ENCODE results near the gene RMDN3. TPM values are rescaled to one million over a fixed set of nuclear protein-coding genes. Genes with fewer than 3 reads are reported as not detected.
A peak's percentile ranks its signal among the peaks of the same experiment; 100 is the strongest.

Gene RMDN3
- total RNA-seq, 1 experiment from 2014 or later: 15.7 TPM

DNA sequence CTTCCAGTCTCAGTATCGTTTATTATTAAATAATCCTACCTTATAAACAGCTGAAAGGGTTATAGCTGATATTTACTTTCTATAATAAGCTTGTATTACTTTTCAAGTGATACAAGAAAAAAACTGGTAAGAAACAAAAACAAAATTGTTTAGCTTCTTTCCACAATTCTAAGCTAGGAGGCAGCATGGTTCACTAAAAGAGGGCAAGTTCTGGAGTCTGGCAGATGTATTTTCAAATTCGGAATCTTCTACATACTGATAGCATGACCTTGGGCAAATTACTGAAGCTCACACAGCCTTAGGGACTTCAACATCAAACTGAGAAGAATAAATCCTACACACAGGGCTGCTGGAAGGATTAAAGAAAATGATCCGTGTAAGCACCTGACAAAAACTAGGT, 30.1 kb upstream of the RMDN3 start:
- Histone ChIP-seq H3K27ac (peak overlapping the region; percentile 98), H3F3A (ENCODE audit: insufficient read depth, low read depth) (peaks cover 54% of the 10 kb centered on the region), H3K4me1 (replicated peaks; ENCODE audit: insufficient read depth) (peaks cover 56% of the 10 kb centered on the region), H3K4me3 (peak overlapping the region; percentile 45; the same call in 1 of the 2 replicates), H3K4me2 (peak overlapping the region; percentile 74), H4K20me1 (ENCODE audit: insufficient read depth) (no peaks in the 10 kb centered on the region), H3K9me2 (ENCODE audit: insufficient read depth) (no peaks in the 10 kb centered on the region), H3K36me3 (ENCODE audit: low read depth) (no peaks in the 10 kb centered on the region), H3K79me2 (ENCODE audit: low read depth) (peaks cover 44% of the 10 kb centered on the region), H3K27me3 (ENCODE audit: insufficient read depth, low read depth) (no peaks in the 10 kb centered on the region), H3K9me3 (ENCODE audit: insufficient read depth, low read depth) (no peaks in the 10 kb centered on the region), H2AFZ (no peak overlapping the region)
- DNase-seq: peak in 1 of 2 experiments; percentile 41
- ChIA-PET CTCF (interaction anchor here (0.5 to 1.8 kb wide), 8 partner anchors 19 to 453 kb away, joined by 3 to 7 read pairs (median 4); partner anchors contain the start of gene VPS18), POLR2A (ENCODE audit: unreplicated experiment) (interaction anchor here (0.7 to 0.8 kb wide), 3 partner anchors 21 to 110 kb away, joined by 3 to 4 read pairs (median 3); no protein-coding TSS in a partner anchor)
- intact Hi-C loops (cut with micrococcal nuclease; ENCODE audit: unreplicated experiment): no loop called here
- no TSS peak for BruUV-seq (replicated peaks)
- TF ChIP-seq, protein P1, sequence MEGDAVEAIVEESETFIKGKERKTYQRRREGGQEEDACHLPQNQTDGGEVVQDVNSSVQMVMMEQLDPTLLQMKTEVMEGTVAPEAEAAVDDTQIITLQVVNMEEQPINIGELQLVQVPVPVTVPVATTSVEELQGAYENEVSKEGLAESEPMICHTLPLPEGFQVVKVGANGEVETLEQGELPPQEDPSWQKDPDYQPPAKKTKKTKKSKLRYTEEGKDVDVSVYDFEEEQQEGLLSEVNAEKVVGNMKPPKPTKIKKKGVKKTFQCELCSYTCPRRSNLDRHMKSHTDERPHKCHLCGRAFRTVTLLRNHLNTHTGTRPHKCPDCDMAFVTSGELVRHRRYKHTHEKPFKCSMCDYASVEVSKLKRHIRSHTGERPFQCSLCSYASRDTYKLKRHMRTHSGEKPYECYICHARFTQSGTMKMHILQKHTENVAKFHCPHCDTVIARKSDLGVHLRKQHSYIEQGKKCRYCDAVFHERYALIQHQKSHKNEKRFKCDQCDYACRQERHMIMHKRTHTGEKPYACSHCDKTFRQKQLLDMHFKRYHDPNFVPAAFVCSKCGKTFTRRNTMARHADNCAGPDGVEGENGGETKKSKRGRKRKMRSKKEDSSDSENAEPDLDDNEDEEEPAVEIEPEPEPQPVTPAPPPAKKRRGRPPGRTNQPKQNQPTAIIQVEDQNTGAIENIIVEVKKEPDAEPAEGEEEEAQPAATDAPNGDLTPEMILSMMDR (conservative IDR thresholded peaks at IDR 0.05): peak; percentile 49
- TF ChIP-seq EZH2 (IDR thresholded peaks at IDR 0.05; ENCODE audit: low read depth): no peak

DNA sequence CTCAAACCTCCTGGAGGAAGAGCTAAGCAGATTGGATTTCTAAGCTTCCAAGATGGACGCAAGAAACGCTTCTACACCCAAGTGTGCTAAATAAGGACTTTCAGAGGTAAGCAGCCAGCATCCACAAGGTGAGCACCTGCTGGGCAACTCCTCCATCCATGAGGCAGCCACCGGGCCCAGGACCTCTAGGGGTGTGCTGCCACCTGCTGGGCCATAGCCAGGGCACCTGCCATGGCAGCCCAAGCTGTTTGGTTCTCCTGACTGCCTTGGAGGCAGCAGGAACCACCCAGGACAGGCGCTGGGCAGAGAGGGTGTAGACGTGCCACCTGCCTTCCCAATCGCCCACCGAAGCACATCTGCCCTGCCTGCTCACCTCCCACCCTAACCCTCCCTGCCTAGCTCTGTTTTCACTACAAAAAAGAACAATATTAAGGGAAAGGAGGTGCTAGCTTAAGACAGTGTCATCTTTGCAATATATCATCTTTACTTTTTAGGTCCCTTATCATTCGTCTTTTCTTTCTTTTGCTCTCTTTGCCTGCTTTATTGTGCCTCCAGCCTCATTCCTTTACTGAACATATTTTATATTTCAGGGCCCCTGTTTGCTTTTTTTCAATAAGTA, 27.7 kb upstream of the RMDN3 start:
- Histone ChIP-seq H3K4me2 (no peak overlapping the region), H2AFZ (no peak overlapping the region), H3K36me3 (ENCODE audit: low read depth) (no peaks in the 10 kb centered on the region), H4K20me1 (ENCODE audit: insufficient read depth) (no peaks in the 10 kb centered on the region), H3K79me2 (ENCODE audit: low read depth) (peaks cover 33% of the 10 kb centered on the region), H3K9me3 (ENCODE audit: insufficient read depth, low read depth) (no peaks in the 10 kb centered on the region), H3K4me3 (no peak overlapping the region), H3K27ac (no peak overlapping the region), H3F3A (ENCODE audit: insufficient read depth, low read depth) (peaks cover 35% of the 10 kb centered on the region), H3K4me1 (replicated peaks; ENCODE audit: insufficient read depth) (peaks cover 35% of the 10 kb centered on the region), H3K9me2 (ENCODE audit: insufficient read depth) (no peaks in the 10 kb centered on the region), H3K27me3 (ENCODE audit: insufficient read depth, low read depth) (no peaks in the 10 kb centered on the region)
- ChIA-PET CTCF (interaction anchor here (1.2 to 1.7 kb wide), 3 partner anchors 36 to 109 kb away, joined by 7 to 9 read pairs (median 7); no protein-coding TSS in a partner anchor), POLR2A (ENCODE audit: unreplicated experiment) (no interaction called here)
- no peak for TF ChIP-seq EZH2 (IDR thresholded peaks at IDR 0.05; ENCODE audit: low read depth)
- TF ChIP-seq, protein P1 (conservative IDR thresholded peaks at IDR 0.05): peak; percentile 79
- BruUV-seq (replicated peaks): no TSS peak
- intact Hi-C loops (cut with micrococcal nuclease; ENCODE audit: unreplicated experiment): loop anchor here (1.0 to 2.0 kb wide), 2 partner anchors 36 to 104 kb away; no protein-coding TSS in a partner anchor
- DNase-seq: peak; percentile 73 to 85

DNA sequence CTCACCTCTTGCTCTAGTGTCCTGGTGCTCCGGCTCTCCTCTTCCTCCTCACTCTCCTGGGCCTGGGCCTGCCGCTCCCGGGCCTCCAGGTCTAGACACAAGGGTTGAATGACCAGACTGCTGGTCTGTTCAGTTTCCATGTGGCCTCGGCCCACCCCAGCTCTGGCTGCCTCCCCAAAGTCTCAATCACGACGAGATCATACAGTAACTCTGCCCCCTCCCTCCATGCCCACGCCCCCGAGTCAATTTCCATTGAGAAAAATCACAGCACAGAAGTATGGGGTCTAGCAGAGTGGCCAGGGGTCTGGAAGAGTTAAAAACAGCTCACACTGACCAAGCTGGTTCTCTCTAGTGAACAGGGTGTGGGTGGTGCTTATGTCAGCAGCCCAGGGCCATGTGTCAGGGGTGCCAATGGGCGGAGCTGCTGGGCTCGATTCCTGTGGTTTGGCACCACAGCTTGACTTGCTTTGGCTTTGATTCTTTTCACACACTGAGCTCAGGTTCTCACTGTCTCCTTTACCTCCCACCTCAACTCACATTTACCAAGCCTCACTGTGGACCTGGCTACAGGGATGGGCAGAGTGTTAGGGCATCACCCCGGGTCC, 21.6 kb upstream of the RMDN3 start:
- Histone ChIP-seq H3K36me3 (ENCODE audit: low read depth) (0 out of 2 replicates have a peak, but pooled peaks cover 4% of the 10 kb centered on the region), H3K4me2 (peak overlapping the region; percentile 66), H3F3A (ENCODE audit: insufficient read depth, low read depth) (peaks cover 14% of the 10 kb centered on the region; the same call in 1 of the 2 replicates), H3K27me3 (ENCODE audit: insufficient read depth, low read depth) (no peaks in the 10 kb centered on the region), H3K27ac (peak overlapping the region; percentile 79), H4K20me1 (ENCODE audit: insufficient read depth) (no peaks in the 10 kb centered on the region), H2AFZ (no peak overlapping the region), H3K79me2 (ENCODE audit: low read depth) (no peaks in the 10 kb centered on the region), H3K4me1 (replicated peaks; ENCODE audit: insufficient read depth) (peaks cover 21% of the 10 kb centered on the region), H3K4me3 (no peak overlapping the region), H3K9me2 (ENCODE audit: insufficient read depth) (no peaks in the 10 kb centered on the region), H3K9me3 (ENCODE audit: insufficient read depth, low read depth) (no peaks in the 10 kb centered on the region)
- ChIA-PET POLR2A (ENCODE audit: unreplicated experiment) (interaction anchor here (0.6 to 0.9 kb wide), 7 partner anchors 20 to 543 kb away, joined by 3 to 12 read pairs (median 8); no protein-coding TSS in a partner anchor), CTCF (interaction anchor here (0.6 to 1.2 kb wide), 3 partner anchors 30 to 483 kb away, joined by 3 to 13 read pairs (median 5); no protein-coding TSS in a partner anchor)
- TF ChIP-seq EZH2 (IDR thresholded peaks at IDR 0.05; ENCODE audit: low read depth): no peak
- TF ChIP-seq, protein P1 (conservative IDR thresholded peaks at IDR 0.05): no peak
- intact Hi-C loops (cut with micrococcal nuclease; ENCODE audit: unreplicated experiment): loop anchor here (2.0 to 10.0 kb wide), 3 partner anchors 22 to 182 kb away; partner anchors contain the start of genes KNL1, RAD51 and RMDN3
- BruUV-seq (replicated peaks): no TSS peak
- peak; percentile 89 for DNase-seq

Measured in PC-9 (cell line).